ENCODE data around the gene EBI3.

DNA sequence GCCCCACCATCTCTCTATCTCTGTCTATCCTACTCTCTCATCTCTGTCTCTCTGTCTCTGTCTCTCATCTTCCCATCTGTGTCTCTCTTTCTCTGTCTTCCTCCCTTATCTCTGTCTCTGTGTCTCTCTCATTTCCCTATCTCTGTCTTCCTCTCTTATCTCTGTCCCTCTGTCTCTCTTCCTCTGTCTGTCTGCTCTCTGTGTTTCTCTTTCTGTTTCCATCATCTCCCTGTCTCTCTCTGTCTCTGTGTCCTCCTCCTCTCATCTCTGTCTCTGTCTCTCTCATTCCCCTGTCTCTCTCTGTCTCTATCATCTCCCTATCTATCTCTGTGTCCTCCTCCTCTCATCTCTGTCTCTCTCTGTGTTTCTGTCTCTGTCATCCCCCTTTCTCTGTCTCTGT is 1.6 kb upstream of the EBI3 start:
- TF ChIP-seq, protein P1, sequence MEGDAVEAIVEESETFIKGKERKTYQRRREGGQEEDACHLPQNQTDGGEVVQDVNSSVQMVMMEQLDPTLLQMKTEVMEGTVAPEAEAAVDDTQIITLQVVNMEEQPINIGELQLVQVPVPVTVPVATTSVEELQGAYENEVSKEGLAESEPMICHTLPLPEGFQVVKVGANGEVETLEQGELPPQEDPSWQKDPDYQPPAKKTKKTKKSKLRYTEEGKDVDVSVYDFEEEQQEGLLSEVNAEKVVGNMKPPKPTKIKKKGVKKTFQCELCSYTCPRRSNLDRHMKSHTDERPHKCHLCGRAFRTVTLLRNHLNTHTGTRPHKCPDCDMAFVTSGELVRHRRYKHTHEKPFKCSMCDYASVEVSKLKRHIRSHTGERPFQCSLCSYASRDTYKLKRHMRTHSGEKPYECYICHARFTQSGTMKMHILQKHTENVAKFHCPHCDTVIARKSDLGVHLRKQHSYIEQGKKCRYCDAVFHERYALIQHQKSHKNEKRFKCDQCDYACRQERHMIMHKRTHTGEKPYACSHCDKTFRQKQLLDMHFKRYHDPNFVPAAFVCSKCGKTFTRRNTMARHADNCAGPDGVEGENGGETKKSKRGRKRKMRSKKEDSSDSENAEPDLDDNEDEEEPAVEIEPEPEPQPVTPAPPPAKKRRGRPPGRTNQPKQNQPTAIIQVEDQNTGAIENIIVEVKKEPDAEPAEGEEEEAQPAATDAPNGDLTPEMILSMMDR (IDR thresholded peaks at IDR 0.05), result no peak
- TF ChIP-seq POLR2A (IDR thresholded peaks at IDR 0.05) (no peak), EP300 (IDR thresholded peaks at IDR 0.05) (no peak)
